Activated naive CD8-positive, alpha-beta T cell treated with anti-CD3 and anti-CD28 coated beads, Interleukin-2, amount 50 U/mL, for 24 hours (primary cell): ENCODE data around the gene C1orf74.

Source experiments
- ATAC-seq: fragments of 150-1000 bp; cut with Tn5 transposase; one replicate; pipeline ENCODE4 v1.10.0; 2021
- DNase-seq: peaks from one replicate; pipeline ENCODE4 v3.0.0; 2021
- H3K27ac Mint-ChIP-seq: one replicate; pipeline ENCODE4 v1.8.0; 2021; ENCODE audit warnings: mild to moderate bottlenecking, mixed read lengths
- H3K27me3 Mint-ChIP-seq: one replicate; pipeline ENCODE4 v1.8.0; 2021; ENCODE audit warnings: mixed read lengths
- H3K36me3 Mint-ChIP-seq: one replicate; pipeline ENCODE4 v1.8.0; 2021; ENCODE audit warnings: low read depth, mixed read lengths
- H3K4me1 Mint-ChIP-seq: one replicate; pipeline ENCODE4 v1.8.0; 2021; ENCODE audit warnings: mixed read lengths
- H3K4me3 Mint-ChIP-seq: one replicate; pipeline ENCODE4 v1.8.0; 2021; ENCODE audit warnings: mild to moderate bottlenecking, moderate library complexity, mixed read lengths
- H3K9me3 Mint-ChIP-seq: one replicate; pipeline ENCODE4 v1.8.0; 2021; ENCODE audit warnings: mixed read lengths

Gene C1orf74

GRCh38 chr1:209729436-209729835 lies 54.9 kb downstream of the C1orf74 start:
- Mint-ChIP-seq H3K27ac (no peak overlapping the region), H3K27me3 (no peaks in the 10 kb centered on the region), H3K9me3 (peaks cover 18% of the 10 kb centered on the region), H3K4me3 (no peak overlapping the region), H3K36me3 (peaks cover 2% of the 10 kb centered on the region), H3K4me1 (peaks cover 58% of the 10 kb centered on the region)
- ATAC-seq (no peak), DNase-seq (no peak)
